Endothelial cell of umbilical vein (primary cell): ENCODE data around the gene TRAPPC6A. TPM values are rescaled to one million over a fixed set of nuclear protein-coding genes. Genes with fewer than 3 reads are reported as not detected.
A peak's percentile ranks its signal among the peaks of the same experiment; 100 is the strongest.

ENCODE experiments used
- BruUV-seq: library from RNA; stranded (reverse); fragments of 400-500 nt; replicated peaks from 2 replicates; lab custom pipeline; 2021; lab: Mats Ljungman, UMichigan
- CTCF ChIA-PET: fragments of 300-600, 350-600 bp; sonication (Branson Sonifier 250); formaldehyde crosslinking; loops from one replicate; lab custom pipeline; 2021; ENCODE audit warnings: antibody characterized with exemption, inconsistent platforms; lab: Charles Lee
- POLR2A ChIA-PET: fragments of 300-600, 350-600 bp; sonication (Branson Sonifier 250); formaldehyde crosslinking; loops from one replicate; lab custom pipeline; 2021; ENCODE audit warnings: antibody characterized with exemption, inconsistent platforms; lab: Charles Lee
- DNase-seq: peaks from one replicate; pipeline ENCODE4 v3.0.0-alpha.2; 2011; ENCODE audit warnings: low read depth, low spot score
- FAIRE-seq: peaks from 2 replicates; lab custom pipeline; 2011; peaks lifted over from hg19 to GRCh38; lab: Jason Lieb, UNC
- H2AFZ ChIP-seq: 2 replicates; pipeline ENCODE4 v1.6.0; 2012; ENCODE audit warnings: low read depth, low read length, control low read depth, inconsistent platforms
- H3K27ac ChIP-seq: 2 replicates; pipeline ENCODE4 v1.5.1; 2011; ENCODE audit warnings: low read depth, mild to moderate bottlenecking, control low read depth, low read length, moderate library complexity; ENCODE audit not compliant: insufficient read depth
- H3K27me3 ChIP-seq, 2 experiments: 2 replicates each; pipeline versions ENCODE4 v1.6.0 to v1.6.1; 2011; ENCODE audit warnings: low read length in 2 of 2, mixed read lengths in 1 of 2; ENCODE audit not compliant: control insufficient read depth in 2 of 2, insufficient read depth in 2 of 2
- H3K36me3 ChIP-seq, 2 experiments: 2 replicates in 1 of 2; 3 replicates in 1 of 2; pipeline ENCODE4 v1.5.1; 2011; ENCODE audit warnings: low read length in 2 of 2, mild to moderate bottlenecking in 1 of 2, moderate library complexity in 1 of 2; ENCODE audit not compliant: control insufficient read depth in 2 of 2, insufficient read depth in 2 of 2; ENCODE audit errors: extremely low read depth in 1 of 2
- H3K4me1 ChIP-seq: 3 replicates; pipeline ENCODE4 v1.5.1; 2011; ENCODE audit warnings: mild to moderate bottlenecking, low read length; ENCODE audit not compliant: control insufficient read depth, insufficient read depth; ENCODE audit errors: extremely low read depth
- H3K4me2 ChIP-seq: 2 replicates; pipeline ENCODE4 v1.6.1; 2011; ENCODE audit warnings: low read length, control low read depth, mixed read lengths; ENCODE audit not compliant: insufficient read depth
- H3K4me3 ChIP-seq, 3 experiments: fragments of 200-600 bp in 1 of 3; sonication (generic), shearing (Covaris generic) in 1 of 3; replicated peaks in 1 of 3; 2 replicates each; pipeline ENCODE4 v1.5.1; 2011 to 2016; ENCODE audit warnings: control low read depth in 3 of 3, low read length in 3 of 3, mild to moderate bottlenecking in 2 of 3, inconsistent platforms in 1 of 3, low read depth in 1 of 3, moderate library complexity in 1 of 3; ENCODE audit not compliant: insufficient read depth in 1 of 3
- H3K79me2 ChIP-seq: 2 replicates; pipeline ENCODE4 v1.6.0; 2012; ENCODE audit warnings: low read length, inconsistent platforms; ENCODE audit not compliant: control insufficient read depth, insufficient read depth
- H3K9ac ChIP-seq: replicated peaks from 2 replicates; pipeline ENCODE3; 2011; ENCODE audit warnings: low read length, control low read depth; ENCODE audit not compliant: insufficient read depth; ENCODE audit errors: extremely low read depth
- H3K9me1 ChIP-seq: replicated peaks from 3 replicates; pipeline ENCODE4 v1.6.0; 2011; ENCODE audit warnings: mild to moderate bottlenecking, low read length; ENCODE audit not compliant: control insufficient read depth, insufficient read depth; ENCODE audit errors: extremely low read depth
- H3K9me3 ChIP-seq: replicated peaks from 2 replicates; pipeline ENCODE4 v1.5.1; 2012; ENCODE audit warnings: low read length, inconsistent platforms; ENCODE audit not compliant: control insufficient read depth, insufficient read depth
- H4K20me1 ChIP-seq: replicated peaks from 2 replicates; pipeline ENCODE3; 2011; ENCODE audit warnings: mild to moderate bottlenecking, low read length; ENCODE audit not compliant: control insufficient read depth, insufficient read depth; ENCODE audit errors: extremely low read depth
- CTCF ChIP-seq, 2 donors: IDR thresholded peaks; 1 replicate in 1 of 2; 2 replicates in 1 of 2; pipeline ENCODE4 v1.5.1; 2011; ENCODE audit warnings: low read length in 2 of 2, mild to moderate bottlenecking in 2 of 2, moderate library complexity in 2 of 2, control low read depth in 1 of 2, inconsistent platforms in 1 of 2, low read depth in 1 of 2; ENCODE audit not compliant: insufficient read depth in 1 of 2; ENCODE audit errors: extremely low read depth in 1 of 2
- EZH2 ChIP-seq: IDR thresholded peaks from 2 replicates; pipeline ENCODE4 v1.6.1; 2012; ENCODE audit warnings: borderline replicate concordance, low read depth, mild to moderate bottlenecking, moderate library complexity, low read length, inconsistent platforms; ENCODE audit not compliant: severe bottlenecking
- FOS ChIP-seq: IDR thresholded peaks from 2 replicates; pipeline ENCODE4 v1.6.1; 2011; ENCODE audit warnings: mild to moderate bottlenecking, low read length, moderate library complexity, borderline replicate concordance; ENCODE audit not compliant: insufficient read depth
- GATA2 ChIP-seq: IDR thresholded peaks from 2 replicates; pipeline ENCODE4 v1.7.0; 2011; ENCODE audit warnings: low read depth, mild to moderate bottlenecking, moderate library complexity, mixed read lengths, low read length; ENCODE audit not compliant: insufficient read length, insufficient read depth
- JUN ChIP-seq: IDR thresholded peaks from 2 replicates; pipeline ENCODE4 v1.6.1; 2011; ENCODE audit warnings: borderline replicate concordance, low read depth; ENCODE audit not compliant: insufficient read length, insufficient read depth
- MYC ChIP-seq: IDR thresholded peaks from one replicate; pipeline ENCODE4 v1.6.1; 2011; ENCODE audit warnings: mild to moderate bottlenecking, low read depth, low read length
- POLR2A ChIP-seq: IDR thresholded peaks from 2 replicates; pipeline ENCODE4 v1.6.1; 2012; ENCODE audit warnings: low read depth, mild to moderate bottlenecking, control low read depth, low read length
- POLR2AphosphoS5 ChIP-seq: IDR thresholded peaks from 2 replicates; pipeline ENCODE4 v1.6.1; 2012; ENCODE audit warnings: low read depth, mild to moderate bottlenecking, control low read depth, low read length, moderate library complexity; ENCODE audit not compliant: insufficient read depth
- dilution Hi-C: fragments of 300-500 bp; cut with MboI; formaldehyde crosslinking; loops from one replicate; pipeline ENCODE4 v1.15.0; 2019; ENCODE audit warnings: low sequenced_read_pairs; ENCODE audit not compliant: extremely low pct_ligation_motif_present
- intact Hi-C: fragments of 100-400 bp; cut with micrococcal nuclease; formaldehyde crosslinking; loops from one replicate; pipeline ENCODE4 v1.10.0; 2022
- polyA plus RNA-seq, 4 experiments: library from polyadenylated mRNA; depleted of rRNA in 3 of 4; stranded (reverse) in 3 of 4; unstranded in 1 of 4; fragments of >200 nt; gene quantifications; 2 replicates each; pipeline versions ENCODE4 v1.2.1 to v1.2.3, GENCODE V29; 2011 to 2012; ENCODE audit warnings: missing spikeins in 1 of 4
- total RNA-seq: library from RNA; stranded (reverse); gene quantifications from 2 replicates; pipeline ENCODE4 v1.2.3, GENCODE V29; 2021

TRAPPC6A gene
- total and polyA plus RNA-seq, 2 donors (not counting 3 experiments of a cell fraction or from before 2014, with no cell fraction given): 18.1 to 45.4 TPM

GRCh38 chr19:45125975-45126493 is 52.0 kb downstream of the TRAPPC6A start:
- intact Hi-C loops: loop anchor here (1.0 to 5.0 kb wide), 2 partner anchors 34 to 109 kb away; partner anchors contain the start of gene PPP1R37
- BruUV-seq: no TSS peak
- Histone ChIP-seq H3K9me1 (no peaks in the 10 kb centered on the region), H3K27ac (no peak overlapping the region), H3K79me2 (peaks cover 35% of the 10 kb centered on the region), H3K9ac (no peak overlapping the region), H3K36me3 (no peaks in the 10 kb centered on the region), H2AFZ (no peak overlapping the region), H3K9me3 (no peaks in the 10 kb centered on the region), H3K4me2 (no peak overlapping the region), H3K27me3 (no peaks in the 10 kb centered on the region), H4K20me1 (no peaks in the 10 kb centered on the region), H3K4me3 (no peak overlapping the region), H3K4me1 (peaks cover 4% of the 10 kb centered on the region)
- TF ChIP-seq JUN (no peak), GATA2 (no peak), FOS (no peak), MYC (no peak), POLR2A (no peak), POLR2AphosphoS5 (no peak), EZH2 (no peak), CTCF (IDR thresholded peaks at IDR 0.05; ENCODE audit: extremely low read depth in 1 of 2, insufficient read depth in 1 of 2, low read depth in 1 of 2, low read length in 2 of 2) (peak; percentile 74 to 84)
- dilution Hi-C loops: no loop called here
- FAIRE-seq (peak; percentile 78), DNase-seq (peak; percentile 52)
- CTCF ChIA-PET: interaction anchor here (1.0 to 3.4 kb wide), 7 partner anchors 10 to 57 kb away, joined by 3 to 21 read pairs (median 6); partner anchors contain the start of gene PPP1R37
- POLR2A ChIA-PET: interaction anchor here (0.6 kb wide), 1 partner anchor 399 kb away, joined by 5 read pairs; no protein-coding TSS in a partner anchor
